Measurements from ENCODE around the gene CELSR3. TPM values are rescaled to one million over a fixed set of nuclear protein-coding genes. Genes with fewer than 3 reads are reported as not detected.

CELSR3 gene
- total RNA-seq, 2 experiments from 2014 or later = 23.6 to 24.4 TPM

- ChIA-PET CTCF (no interaction called here), POLR2A (no interaction called here)
Observed at GRCh38 chr3:48628277-48629017, 34.2 kb downstream of the CELSR3 start.

GRCh38 chr3:48625600-48625999, 37.1 kb downstream of the CELSR3 start:
- CTCF ChIA-PET = interaction anchor here (1.4 kb wide), 1 partner anchor 9 kb away, joined by 4 read pairs; the partner anchor contains the start of gene SLC26A6
- POLR2A ChIA-PET = no interaction called here

- CTCF ChIA-PET = interaction anchor here (0.6 to 1.7 kb wide), 2 partner anchors 75 to 170 kb away, joined by 3 to 4 read pairs; no protein-coding TSS in a partner anchor
- POLR2A ChIA-PET = no interaction called here
Observed at GRCh38 chr3:48624767-48625166, 37.9 kb downstream of the CELSR3 start.

- ChIA-PET CTCF (interaction anchor here (0.6 to 1.7 kb wide), 4 partner anchors 13 to 559 kb away, joined by 3 to 4 read pairs (median 4); no protein-coding TSS in a partner anchor), POLR2A (interaction anchor here (0.7 to 1.2 kb wide), 2 partner anchors 11 to 373 kb away, joined by 3 to 5 read pairs; partner anchors contain the start of gene SLC26A6)
Observed at GRCh38 chr3:48623851-48624547, 38.7 kb downstream of the CELSR3 start.

GRCh38 chr3:48621461-48621869, 41.2 kb downstream of the CELSR3 start, which contains the start of gene TMEM89:
TMEM89 (minus strand) TSS chr3:48621769; CDS start chr3:48621756, 13 bp downstream.
- ChIA-PET CTCF (interaction anchor here (1.1 kb wide), 1 partner anchor 14 kb away, joined by 3 read pairs; no protein-coding TSS in a partner anchor), POLR2A (no interaction called here)

GRCh38 chr3:48619541-48620524, 42.9 kb downstream of the CELSR3 start:
- ChIA-PET CTCF (interaction anchor here (0.6 kb wide), 1 partner anchor 13 kb away, joined by 3 read pairs; no protein-coding TSS in a partner anchor), POLR2A (no interaction called here)

- ChIA-PET POLR2A (no interaction called here), CTCF (interaction anchor here (1.3 kb wide), 1 partner anchor 19 kb away, joined by 4 read pairs; no protein-coding TSS in a partner anchor)
Observed at GRCh38 chr3:48617559-48617958, 45.1 kb downstream of the CELSR3 start.

GRCh38 chr3:48614044-48614443, 48.6 kb downstream of the CELSR3 start:
- ChIA-PET CTCF (interaction anchor here (0.6 to 2.1 kb wide), 6 partner anchors 20 to 169 kb away, joined by 3 to 7 read pairs (median 4); partner anchors contain the start of gene SLC26A6), POLR2A (interaction anchor here (0.7 kb wide), 1 partner anchor 480 kb away, joined by 3 read pairs; the partner anchor contains the start of gene QRICH1)

GRCh38 chr3:48612309-48612708, 50.4 kb downstream of the CELSR3 start:
- CTCF ChIA-PET = interaction anchor here (0.7 to 3.9 kb wide), 4 partner anchors 23 to 212 kb away, joined by 3 to 24 read pairs (median 4); partner anchors contain the start of gene SLC26A6
- POLR2A ChIA-PET = interaction anchor here (2.2 kb wide), 1 partner anchor 22 kb away, joined by 8 read pairs; the partner anchor contains the start of gene SLC26A6

GRCh38 chr3:48609088-48610005, 53.3 kb downstream of the CELSR3 start, which contains the start of gene UQCRC1:
UQCRC1 (minus strand) TSS chr3:48609646; CDS start chr3:48609620, 26 bp downstream.
- POLR2A ChIA-PET = interaction anchor here (0.7 kb wide), 1 partner anchor 1650 kb away, joined by 3 read pairs; no protein-coding TSS in a partner anchor
- CTCF ChIA-PET = interaction anchor here (1.6 to 3.9 kb wide), 3 partner anchors 26 to 339 kb away, joined by 3 to 24 read pairs (median 7); partner anchors contain the start of gene SLC26A6

- ChIA-PET POLR2A (no interaction called here), CTCF (interaction anchor here (1.3 kb wide), 1 partner anchor 207 kb away, joined by 4 read pairs; no protein-coding TSS in a partner anchor)
Observed at GRCh38 chr3:48607519-48607918, 55.2 kb downstream of the CELSR3 start.

GRCh38 chr3:48601622-48601994, 61.1 kb downstream of the CELSR3 start:
- CTCF ChIA-PET = interaction anchor here (0.7 kb wide), 1 partner anchor 27 kb away, joined by 4 read pairs; no protein-coding TSS in a partner anchor
- POLR2A ChIA-PET = interaction anchor here (0.6 to 0.7 kb wide), 2 partner anchors 34 to 727 kb away, joined by 3 read pairs; partner anchors contain the start of gene SLC26A6

- ChIA-PET CTCF (interaction anchor here (0.7 kb wide), 1 partner anchor 26 kb away, joined by 4 read pairs; no protein-coding TSS in a partner anchor), POLR2A (interaction anchor here (0.7 kb wide), 1 partner anchor 727 kb away, joined by 3 read pairs; no protein-coding TSS in a partner anchor)
Observed at GRCh38 chr3:48600711-48601621, 61.7 kb downstream of the CELSR3 start.

GRCh38 chr3:48599509-48600285, 63.0 kb downstream of the CELSR3 start:
- ChIA-PET POLR2A (interaction anchor here (0.5 kb wide), 1 partner anchor 33 kb away, joined by 3 read pairs; no protein-coding TSS in a partner anchor), CTCF (no interaction called here)

- ChIA-PET POLR2A (no interaction called here), CTCF (no interaction called here)
Observed at GRCh38 chr3:48599077-48599501, 63.6 kb downstream of the CELSR3 start.

All from activated CD8-positive, alpha-beta memory T cell treated with anti-CD3 and anti-CD28 coated beads for 36 hours (primary cell).